ENCODE data around the gene PLB1.

The PLB1 gene

GRCh38 chr2:28513097-28513496 lies 17.2 kb downstream of the PLB1 start:
- Histone ChIP-seq H3K27ac (replicated peaks) (no peak overlapping the region), H3K4me3 (replicated peaks; ENCODE audit: insufficient read depth, low read length) (no peak overlapping the region), H3K27me3 (ENCODE audit: insufficient read depth, poor library complexity, severe bottlenecking) (no peaks in the 10 kb centered on the region)
- TF ChIP-seq POLR2AphosphoS5 (IDR thresholded peaks at IDR 0.05; ENCODE audit: low read depth) (no peak), SPI1 (IDR thresholded peaks at IDR 0.05; ENCODE audit: borderline replicate concordance, low read depth) (no peak), GABPA (IDR thresholded peaks at IDR 0.05; ENCODE audit: low read depth) (no peak)
- TF ChIP-seq, protein P1, sequence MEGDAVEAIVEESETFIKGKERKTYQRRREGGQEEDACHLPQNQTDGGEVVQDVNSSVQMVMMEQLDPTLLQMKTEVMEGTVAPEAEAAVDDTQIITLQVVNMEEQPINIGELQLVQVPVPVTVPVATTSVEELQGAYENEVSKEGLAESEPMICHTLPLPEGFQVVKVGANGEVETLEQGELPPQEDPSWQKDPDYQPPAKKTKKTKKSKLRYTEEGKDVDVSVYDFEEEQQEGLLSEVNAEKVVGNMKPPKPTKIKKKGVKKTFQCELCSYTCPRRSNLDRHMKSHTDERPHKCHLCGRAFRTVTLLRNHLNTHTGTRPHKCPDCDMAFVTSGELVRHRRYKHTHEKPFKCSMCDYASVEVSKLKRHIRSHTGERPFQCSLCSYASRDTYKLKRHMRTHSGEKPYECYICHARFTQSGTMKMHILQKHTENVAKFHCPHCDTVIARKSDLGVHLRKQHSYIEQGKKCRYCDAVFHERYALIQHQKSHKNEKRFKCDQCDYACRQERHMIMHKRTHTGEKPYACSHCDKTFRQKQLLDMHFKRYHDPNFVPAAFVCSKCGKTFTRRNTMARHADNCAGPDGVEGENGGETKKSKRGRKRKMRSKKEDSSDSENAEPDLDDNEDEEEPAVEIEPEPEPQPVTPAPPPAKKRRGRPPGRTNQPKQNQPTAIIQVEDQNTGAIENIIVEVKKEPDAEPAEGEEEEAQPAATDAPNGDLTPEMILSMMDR (IDR thresholded peaks at IDR 0.05; ENCODE audit: insufficient read depth, low read length) = no peak
- TF ChIP-seq, protein P2, sequence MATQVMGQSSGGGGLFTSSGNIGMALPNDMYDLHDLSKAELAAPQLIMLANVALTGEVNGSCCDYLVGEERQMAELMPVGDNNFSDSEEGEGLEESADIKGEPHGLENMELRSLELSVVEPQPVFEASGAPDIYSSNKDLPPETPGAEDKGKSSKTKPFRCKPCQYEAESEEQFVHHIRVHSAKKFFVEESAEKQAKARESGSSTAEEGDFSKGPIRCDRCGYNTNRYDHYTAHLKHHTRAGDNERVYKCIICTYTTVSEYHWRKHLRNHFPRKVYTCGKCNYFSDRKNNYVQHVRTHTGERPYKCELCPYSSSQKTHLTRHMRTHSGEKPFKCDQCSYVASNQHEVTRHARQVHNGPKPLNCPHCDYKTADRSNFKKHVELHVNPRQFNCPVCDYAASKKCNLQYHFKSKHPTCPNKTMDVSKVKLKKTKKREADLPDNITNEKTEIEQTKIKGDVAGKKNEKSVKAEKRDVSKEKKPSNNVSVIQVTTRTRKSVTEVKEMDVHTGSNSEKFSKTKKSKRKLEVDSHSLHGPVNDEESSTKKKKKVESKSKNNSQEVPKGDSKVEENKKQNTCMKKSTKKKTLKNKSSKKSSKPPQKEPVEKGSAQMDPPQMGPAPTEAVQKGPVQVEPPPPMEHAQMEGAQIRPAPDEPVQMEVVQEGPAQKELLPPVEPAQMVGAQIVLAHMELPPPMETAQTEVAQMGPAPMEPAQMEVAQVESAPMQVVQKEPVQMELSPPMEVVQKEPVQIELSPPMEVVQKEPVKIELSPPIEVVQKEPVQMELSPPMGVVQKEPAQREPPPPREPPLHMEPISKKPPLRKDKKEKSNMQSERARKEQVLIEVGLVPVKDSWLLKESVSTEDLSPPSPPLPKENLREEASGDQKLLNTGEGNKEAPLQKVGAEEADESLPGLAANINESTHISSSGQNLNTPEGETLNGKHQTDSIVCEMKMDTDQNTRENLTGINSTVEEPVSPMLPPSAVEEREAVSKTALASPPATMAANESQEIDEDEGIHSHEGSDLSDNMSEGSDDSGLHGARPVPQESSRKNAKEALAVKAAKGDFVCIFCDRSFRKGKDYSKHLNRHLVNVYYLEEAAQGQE (IDR thresholded peaks at IDR 0.05; ENCODE audit: insufficient replicate concordance, low read depth) = no peak
- no peak for DNase-seq (ENCODE audit: low read depth in 1 of 2, low spot score in 1 of 2)

GRCh38 chr2:28515176-28515751 lies 19.4 kb downstream of the PLB1 start:
- no peaks in the 10 kb centered on the region for H3K27me3 ChIP-seq (ENCODE audit: insufficient read depth, poor library complexity, severe bottlenecking)
- TF ChIP-seq SPI1 (IDR thresholded peaks at IDR 0.05; ENCODE audit: borderline replicate concordance, low read depth) = no peak
- TF ChIP-seq, protein P1 (IDR thresholded peaks at IDR 0.05; ENCODE audit: insufficient read depth, low read length) = no peak
- TF ChIP-seq, protein P2 (IDR thresholded peaks at IDR 0.05; ENCODE audit: insufficient replicate concordance, low read depth) = no peak
- no peak for TF ChIP-seq POLR2AphosphoS5 (IDR thresholded peaks at IDR 0.05; ENCODE audit: low read depth)
- no peak for TF ChIP-seq GABPA (IDR thresholded peaks at IDR 0.05; ENCODE audit: low read depth)
- no peak overlapping the region for H3K27ac ChIP-seq (replicated peaks)
- no peak for DNase-seq (ENCODE audit: low read depth in 1 of 2, low spot score in 1 of 2)
- H3K4me3 ChIP-seq (replicated peaks; ENCODE audit: insufficient read depth, low read length) = no peak overlapping the region

DNA sequence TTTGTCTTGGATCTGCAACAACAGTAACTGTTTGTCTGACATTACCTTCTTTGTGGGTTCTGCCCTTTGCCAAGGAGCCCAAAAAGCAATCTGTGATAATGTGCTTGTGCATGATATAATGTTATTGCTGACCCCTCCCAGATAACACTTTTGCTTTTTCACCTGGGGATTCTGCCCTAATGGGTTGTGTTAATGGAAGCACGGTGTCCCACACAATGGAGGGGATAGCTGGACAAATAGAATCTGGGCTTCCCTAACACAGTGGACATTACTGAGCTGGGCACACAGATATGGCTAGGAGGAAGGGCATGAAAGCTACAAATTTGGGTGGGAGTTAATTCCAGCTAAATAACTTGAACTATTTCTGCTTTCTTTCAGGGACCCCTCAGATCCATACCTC lies 20.6 kb downstream of the PLB1 start:
- DNase-seq (ENCODE audit: low read depth in 1 of 2, low spot score in 1 of 2) = no peak
- Histone ChIP-seq H3K4me3 (replicated peaks; ENCODE audit: insufficient read depth, low read length) (no peak overlapping the region), H3K27me3 (ENCODE audit: insufficient read depth, poor library complexity, severe bottlenecking) (no peaks in the 10 kb centered on the region), H3K27ac (replicated peaks) (no peak overlapping the region)
- TF ChIP-seq POLR2AphosphoS5 (IDR thresholded peaks at IDR 0.05; ENCODE audit: low read depth) (no peak), SPI1 (IDR thresholded peaks at IDR 0.05; ENCODE audit: borderline replicate concordance, low read depth) (no peak), GABPA (IDR thresholded peaks at IDR 0.05; ENCODE audit: low read depth) (no peak)
- TF ChIP-seq, protein P2 (IDR thresholded peaks at IDR 0.05; ENCODE audit: insufficient replicate concordance, low read depth) = no peak
- TF ChIP-seq, protein P1 (IDR thresholded peaks at IDR 0.05; ENCODE audit: insufficient read depth, low read length) = no peak
